ENCODE measurements around the gene FGD4.

FGD4 gene

DNA sequence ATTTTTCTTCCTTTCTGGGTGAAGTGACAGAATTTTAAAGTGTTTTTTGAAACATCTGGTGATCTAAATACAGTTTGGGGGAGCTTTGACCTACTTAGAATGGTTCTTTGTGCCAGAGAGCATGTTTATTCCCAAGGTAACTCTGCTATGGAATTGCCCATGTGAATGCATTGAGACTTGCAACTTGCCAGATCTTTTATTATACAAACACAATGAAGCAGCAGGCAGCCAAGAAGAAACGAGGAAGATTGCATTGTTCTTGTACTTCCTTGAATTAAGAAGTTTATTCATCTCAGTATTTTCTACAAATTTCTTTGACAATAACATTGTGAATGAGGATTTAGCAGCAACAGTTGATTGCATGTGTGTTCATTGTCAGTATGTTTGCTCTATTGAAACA is 55.5 kb downstream of the FGD4 start:
- DNase-seq (ENCODE audit: low read depth in 3 of 3, low spot score in 1 of 3): no peak

- DNase-seq (ENCODE audit: low read depth in 3 of 3, low spot score in 1 of 3): no peak
These were observed 56.3 kb downstream of the FGD4 start for GRCh38 chr12:32455607-32456071.

DNA sequence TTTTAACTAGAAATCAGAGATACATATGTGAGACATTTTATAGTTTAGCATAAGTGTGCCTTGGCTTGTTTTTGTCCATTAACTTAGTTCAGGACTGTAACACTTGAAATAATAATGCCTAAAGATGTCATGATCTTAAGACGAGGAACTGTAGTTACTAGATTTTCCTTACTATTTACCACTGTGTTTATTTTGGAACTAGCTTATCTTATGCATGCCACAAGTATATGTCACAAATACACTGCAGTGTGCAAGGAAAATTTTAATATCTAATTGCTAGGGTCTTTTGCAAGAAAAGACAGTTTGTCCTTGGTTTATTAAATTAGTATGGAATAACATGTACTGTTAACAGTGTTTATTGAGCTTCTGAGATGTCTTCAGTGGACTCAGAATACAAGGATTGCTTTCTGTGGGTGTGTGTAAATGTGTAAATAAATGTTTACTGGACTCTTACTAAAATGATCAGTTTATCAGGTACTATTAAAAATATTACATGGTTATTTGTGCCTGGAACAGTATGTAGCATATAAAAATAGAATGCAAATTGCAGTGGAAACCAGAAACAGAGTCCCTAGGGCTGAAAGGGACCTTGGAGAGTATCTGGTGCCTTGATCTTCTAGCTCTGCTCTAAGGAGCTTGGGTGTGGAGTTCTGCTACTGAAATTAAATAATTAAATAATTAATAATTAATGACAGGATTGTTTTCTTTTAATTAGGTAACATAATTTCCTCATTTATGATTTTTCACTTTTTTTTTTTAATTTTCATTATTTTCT is 58.1 kb downstream of the FGD4 start:
- DNase-seq (ENCODE audit: low read depth in 3 of 3, low spot score in 1 of 3): no peak

DNA sequence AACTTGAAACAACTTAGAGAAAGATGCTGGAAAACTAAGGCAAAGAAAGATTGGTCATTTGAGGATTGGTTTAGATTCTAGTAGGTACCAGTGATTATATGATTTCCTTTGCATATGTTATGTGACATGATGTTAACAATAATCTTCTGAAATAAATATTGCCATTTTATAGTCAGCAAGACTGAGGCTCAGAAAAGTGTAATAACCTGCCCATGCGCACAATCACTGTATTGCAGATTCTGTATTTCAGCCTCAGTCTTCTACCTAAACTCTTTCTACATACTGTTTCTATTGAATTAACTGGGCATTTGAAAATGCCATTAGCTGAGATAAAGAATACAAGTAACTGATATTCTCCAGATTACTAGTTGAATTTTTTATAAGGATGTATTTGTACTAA is 61.3 kb downstream of the FGD4 start:
- DNase-seq (ENCODE audit: low read depth in 3 of 3, low spot score in 1 of 3): no peak

DNA sequence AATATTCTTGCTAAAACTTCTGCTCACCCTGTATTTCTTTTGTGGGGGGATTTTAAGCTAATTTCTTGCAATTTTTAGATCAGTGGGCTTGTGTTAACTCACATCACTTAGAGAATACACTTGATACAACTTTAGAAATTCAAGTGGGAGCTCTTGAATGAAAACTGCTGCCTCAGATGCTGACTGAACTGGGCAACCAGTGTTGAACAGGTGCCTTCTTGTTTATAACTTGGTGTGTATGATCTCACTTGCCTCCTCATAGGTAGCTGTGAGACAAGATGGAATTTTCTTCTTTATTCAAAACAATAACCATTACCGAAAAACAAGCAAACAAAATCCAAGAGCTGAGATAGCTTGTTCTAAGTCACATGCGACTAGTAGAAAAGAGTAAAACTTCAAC is 63.5 kb downstream of the FGD4 start:
- no peak for DNase-seq (ENCODE audit: low read depth in 3 of 3, low spot score in 1 of 3)

DNA sequence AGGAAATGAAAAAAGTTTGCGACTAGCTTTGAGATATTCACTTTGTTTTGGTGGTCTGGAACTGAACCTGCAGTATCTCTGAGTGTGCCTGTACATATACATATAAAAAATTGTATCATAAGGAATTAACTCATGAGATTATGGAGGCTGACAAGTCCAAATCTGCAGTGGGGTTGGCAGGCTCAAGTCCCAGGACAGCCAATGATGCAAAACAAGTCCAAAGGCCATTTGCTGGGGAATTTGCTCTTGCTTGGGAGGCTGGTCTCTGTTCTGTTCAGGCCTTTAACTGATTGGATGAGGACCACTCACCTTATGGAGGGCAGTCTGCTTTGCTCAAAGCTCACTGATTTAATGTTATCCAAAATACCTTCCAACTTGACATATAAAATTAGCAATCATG is 66.8 kb downstream of the FGD4 start:
- no peak for DNase-seq (ENCODE audit: low read depth in 3 of 3, low spot score in 1 of 3)

GRCh38 chr12:32466986-32467711 is 67.8 kb downstream of the FGD4 start:
- DNase-seq (ENCODE audit: low read depth in 3 of 3, low spot score in 1 of 3): no peak

DNA sequence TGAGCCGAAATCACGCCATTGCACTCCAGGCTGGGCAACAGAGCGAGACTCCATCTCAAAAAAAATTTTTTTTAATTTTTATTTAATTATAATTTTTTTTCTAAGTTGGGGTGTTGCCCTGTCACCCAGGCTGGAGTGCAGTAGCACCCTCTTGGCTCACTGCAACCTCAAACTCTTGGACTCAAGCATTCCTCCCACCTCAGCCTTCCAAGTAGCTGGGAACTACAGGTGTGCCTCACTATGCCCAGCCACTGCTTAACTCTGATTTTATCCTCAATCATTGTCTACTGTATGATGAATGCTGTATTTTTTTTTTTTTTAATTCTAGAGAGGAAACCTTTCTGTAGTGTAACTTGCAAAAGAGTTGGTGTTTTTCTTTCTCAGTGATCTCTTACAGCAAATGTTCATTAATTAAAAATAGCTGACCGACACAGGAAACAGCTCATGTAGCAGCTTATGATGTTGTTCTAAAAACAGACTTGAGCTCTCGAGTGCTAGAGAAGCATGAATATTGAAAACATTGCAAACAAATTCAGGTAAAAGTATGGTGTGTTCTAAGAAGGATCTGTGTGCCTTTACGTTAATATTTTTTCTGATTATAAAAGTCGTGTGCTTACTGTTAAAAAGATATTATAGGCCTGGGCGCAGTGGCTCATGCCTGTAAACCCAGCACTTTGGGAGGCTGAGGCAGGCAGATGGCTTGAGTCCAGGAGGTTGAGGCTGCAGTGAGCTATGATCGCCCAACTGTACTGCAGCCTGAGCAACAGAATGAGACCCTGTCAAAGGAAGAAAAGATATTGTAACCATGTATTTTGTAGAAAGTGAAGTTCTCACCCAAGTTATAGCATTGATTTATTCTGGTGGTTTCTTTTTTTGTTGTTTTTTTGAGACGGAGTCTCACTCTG is 68.9 kb downstream of the FGD4 start:
- no peak for DNase-seq (ENCODE audit: low read depth in 3 of 3, low spot score in 1 of 3)

GRCh38 chr12:32470936-32471470 is 71.6 kb downstream of the FGD4 start:
- DNase-seq (ENCODE audit: low read depth in 3 of 3, low spot score in 1 of 3): no peak

DNA sequence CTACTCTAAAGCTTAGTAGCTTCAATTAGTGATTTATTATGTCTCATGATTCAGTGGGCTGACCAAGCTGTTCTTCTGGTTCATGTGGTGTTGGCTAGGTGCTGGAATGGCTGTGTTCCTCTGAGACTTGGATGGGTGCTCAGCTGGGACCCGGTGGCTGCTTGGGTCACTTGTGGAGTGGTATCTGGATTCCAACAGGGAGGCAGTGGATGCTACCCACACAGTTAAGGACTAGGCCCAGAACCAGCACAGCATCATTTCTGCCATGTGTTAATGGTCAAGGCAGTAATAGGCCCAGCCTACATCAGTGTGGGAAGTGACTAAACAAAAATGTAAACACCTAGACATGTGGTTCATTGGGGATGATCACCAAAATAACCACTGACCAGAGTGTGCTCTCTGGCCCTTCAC is 72.2 kb downstream of the FGD4 start:
- no peak for DNase-seq (ENCODE audit: low read depth in 3 of 3, low spot score in 1 of 3)

DNA sequence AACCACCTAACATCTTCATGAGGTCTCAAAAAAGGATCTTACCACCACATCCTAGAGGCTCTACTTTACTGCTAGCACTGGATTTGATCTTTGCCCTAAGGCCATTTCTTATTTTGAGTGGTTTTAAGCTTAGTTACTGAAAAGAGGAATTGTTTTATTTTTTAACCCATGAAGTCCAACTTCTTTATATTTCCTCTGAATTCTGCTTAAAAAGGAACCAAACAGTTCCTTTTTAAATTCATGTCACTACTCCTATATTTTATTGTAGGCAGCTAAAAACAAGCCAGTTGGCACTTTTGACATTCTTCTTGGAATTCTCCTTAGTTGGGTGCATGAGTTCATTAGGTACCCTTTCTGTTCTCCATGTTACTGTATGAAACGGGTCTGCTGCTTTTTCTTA is 76.4 kb downstream of the FGD4 start:
- DNase-seq (ENCODE audit: low read depth in 3 of 3, low spot score in 1 of 3): no peak

GRCh38 chr12:32476446-32476845 is 77.1 kb downstream of the FGD4 start:
- no peak for DNase-seq (ENCODE audit: low read depth in 3 of 3, low spot score in 1 of 3)

- DNase-seq (ENCODE audit: low read depth in 3 of 3, low spot score in 1 of 3): no peak
These were observed 78.4 kb downstream of the FGD4 start for GRCh38 chr12:32477714-32478113.

DNA sequence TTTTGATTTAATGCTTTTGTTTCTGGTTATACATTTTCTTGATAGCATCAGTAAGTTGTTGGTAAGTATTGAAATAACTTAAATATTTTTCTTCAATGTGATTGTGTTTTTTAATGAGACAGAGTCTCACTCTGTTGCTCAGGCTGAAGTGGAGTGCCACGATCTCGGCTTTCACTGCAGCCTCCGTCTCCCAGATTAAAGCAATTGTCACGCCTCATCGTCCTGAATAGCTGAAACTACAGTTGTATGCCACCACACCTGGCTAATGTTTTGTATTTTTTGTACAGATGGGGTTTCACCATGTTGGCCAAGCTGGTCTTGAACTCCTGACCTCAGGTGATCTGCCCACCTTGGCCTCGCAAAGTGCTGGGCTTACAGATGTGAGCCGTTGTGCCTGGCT is 78.8 kb downstream of the FGD4 start:
- no peak for DNase-seq (ENCODE audit: low read depth in 3 of 3, low spot score in 1 of 3)

GRCh38 chr12:32478858-32479725 is 79.7 kb downstream of the FGD4 start:
- no peak for DNase-seq (ENCODE audit: low read depth in 3 of 3, low spot score in 1 of 3)

GRCh38 chr12:32482226-32482625 is 82.9 kb downstream of the FGD4 start:
- no peak for DNase-seq (ENCODE audit: low read depth in 3 of 3, low spot score in 1 of 3)

- DNase-seq (ENCODE audit: low read depth in 3 of 3, low spot score in 1 of 3): no peak
These were observed 84.1 kb downstream of the FGD4 start for GRCh38 chr12:32483499-32483898.

DNA sequence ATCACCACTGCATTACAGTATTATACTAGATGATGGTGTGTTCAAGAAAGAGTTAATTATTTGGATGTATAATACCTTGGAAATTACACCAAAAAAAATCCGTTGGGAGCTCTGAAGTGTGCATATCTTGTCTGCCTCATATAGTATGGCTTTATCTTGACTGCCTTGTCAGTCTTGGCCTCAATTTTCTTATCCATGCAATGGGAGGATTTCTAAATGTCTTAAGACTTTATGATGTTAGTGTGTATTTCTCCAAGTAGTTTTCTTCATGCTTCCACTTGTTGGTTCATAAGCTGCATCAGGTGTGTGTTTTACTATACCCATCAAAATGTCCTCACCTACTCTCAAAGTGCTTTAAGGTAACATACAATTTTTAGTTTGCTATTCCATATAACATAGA is 84.6 kb downstream of the FGD4 start:
- no peak for DNase-seq (ENCODE audit: low read depth in 3 of 3, low spot score in 1 of 3)

DNA sequence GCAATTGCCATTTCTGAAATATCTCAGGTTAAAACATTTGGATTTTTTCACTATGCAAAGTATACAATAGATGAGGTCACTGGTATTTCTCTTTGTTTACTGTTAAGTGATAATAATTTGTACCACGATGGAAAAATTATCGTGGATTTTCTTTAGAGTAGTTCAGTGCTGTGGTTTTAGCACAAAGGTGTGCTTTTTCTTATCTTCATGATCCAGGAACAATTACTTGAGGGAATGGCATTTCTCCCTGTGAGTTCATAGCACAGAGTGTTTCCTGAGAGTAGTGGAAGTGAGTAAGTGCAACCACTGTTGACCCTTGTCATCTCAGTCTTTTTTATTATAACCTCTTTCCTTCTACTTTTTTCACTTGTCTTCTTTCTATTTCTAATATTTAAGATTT is 86.8 kb downstream of the FGD4 start:
- DNase-seq (ENCODE audit: low read depth in 3 of 3, low spot score in 1 of 3): no peak

GRCh38 chr12:32488132-32488531 is 88.8 kb downstream of the FGD4 start:
- DNase-seq (ENCODE audit: low read depth in 3 of 3, low spot score in 1 of 3): no peak
